Neural progenitor cell (in vitro differentiated cells): ENCODE results near the gene CHRM5. TPM values are rescaled to one million over a fixed set of nuclear protein-coding genes. Genes with fewer than 3 reads are reported as not detected.
"Not testable (repeated sequence)": the region's sequence is repeated elsewhere in the genome, so short reads cannot be mapped to it uniquely, and the experiment has no call there.

Source experiments
- DNase-seq: peaks from one replicate; pipeline ENCODE4 v3.0.0-alpha.2; 2016; ENCODE audit warnings: low spot score
- H2AFZ ChIP-seq: fragments of 200-600 bp; sonication (generic); replicated peaks from 2 replicates; pipeline ENCODE4 v1.6.1; 2016; ENCODE audit warnings: antibody characterized with exemption
- H3F3A ChIP-seq: fragments of 200-600 bp; sonication (generic); 2 replicates; pipeline ENCODE4 v1.6.1; 2016; ENCODE audit warnings: antibody characterized with exemption, low read depth
- H3K27ac ChIP-seq: fragments of 200-600 bp; sonication (generic); 2 replicates; pipeline ENCODE4 v1.5.1; 2016; ENCODE audit warnings: mild to moderate bottlenecking
- H3K27me3 ChIP-seq: fragments of 200-600 bp; sonication (generic); 2 replicates; pipeline ENCODE4 v1.6.1; 2016; ENCODE audit warnings: mild to moderate bottlenecking, moderate library complexity
- H3K36me3 ChIP-seq: fragments of 200-600 bp; sonication (generic); 2 replicates; pipeline ENCODE4 v1.5.1; 2016
- H3K4me1 ChIP-seq: fragments of 200-600 bp; sonication (generic); 2 replicates; pipeline ENCODE4 v1.6.1; 2016; ENCODE audit warnings: mixed run types
- H3K4me2 ChIP-seq: fragments of 200-600 bp; sonication (generic); 2 replicates; pipeline ENCODE4 v1.6.1; 2016
- H3K4me3 ChIP-seq: fragments of 200-600 bp; sonication (generic); 2 replicates; pipeline ENCODE4 v1.5.1; 2016
- H3K79me2 ChIP-seq: fragments of 200-600 bp; sonication (generic); 2 replicates; pipeline ENCODE4 v1.6.1; 2016; ENCODE audit warnings: low read depth
- H3K9ac ChIP-seq: fragments of 200-600 bp; sonication (generic); 2 replicates; pipeline ENCODE4 v1.6.1; 2016
- H3K9me3 ChIP-seq: fragments of 200-600 bp; sonication (generic); 2 replicates; pipeline ENCODE4 v1.5.1; 2016; ENCODE audit warnings: low read depth
- H4K20me1 ChIP-seq: fragments of 200-600 bp; sonication (generic); 2 replicates; pipeline ENCODE4 v1.6.1; 2016; ENCODE audit warnings: low read depth
- H3K27ac Mint-ChIP-seq: 3 replicates; pipeline ENCODE4 v1.8.0; 2021; ENCODE audit warnings: mixed read lengths
- H3K27me3 Mint-ChIP-seq: 2 replicates; pipeline ENCODE4 v1.8.0; 2022; ENCODE audit warnings: low read depth, mild to moderate bottlenecking, inconsistent platforms, moderate library complexity, mixed read lengths; ENCODE audit not compliant: insufficient read depth
- H3K36me3 Mint-ChIP-seq: 3 replicates; pipeline ENCODE4 v1.8.0; 2021; ENCODE audit warnings: mixed read lengths
- H3K4me1 Mint-ChIP-seq: 3 replicates; pipeline ENCODE4 v1.8.0; 2021; ENCODE audit warnings: mixed read lengths
- H3K4me3 Mint-ChIP-seq: 3 replicates; pipeline ENCODE4 v1.8.0; 2021; ENCODE audit warnings: mild to moderate bottlenecking, moderate library complexity, mixed read lengths
- H3K9me3 Mint-ChIP-seq: 3 replicates; pipeline ENCODE4 v1.8.0; 2020; ENCODE audit warnings: mixed read lengths
- EZH2 ChIP-seq: fragments of 200-600 bp; sonication (generic); IDR thresholded peaks from 2 replicates; pipeline ENCODE4 v1.6.1; 2017; ENCODE audit warnings: antibody characterized with exemption, mild to moderate bottlenecking, moderate library complexity
- EZH2phosphoT487 ChIP-seq: fragments of 200-600 bp; sonication (generic); IDR thresholded peaks from 2 replicates; pipeline ENCODE4 v1.6.1; 2017; ENCODE audit warnings: antibody characterized with exemption
- total RNA-seq: library from RNA; depleted of rRNA; stranded (reverse); fragments of >200 nt; gene quantifications from 2 replicates; pipeline ENCODE4 v1.2.3, GENCODE V29; 2015; ENCODE audit warnings: low replicate concordance
- TF ChIP-seq, protein P1 (sequence below): fragments of 200-600 bp; sonication (generic); IDR thresholded peaks from 2 replicates; pipeline ENCODE4 v1.5.1; 2017; ENCODE audit warnings: antibody characterized with exemption, mild to moderate bottlenecking

Gene CHRM5
- total RNA-seq, 1 donor from 2014 or later, result not detected

DNA sequence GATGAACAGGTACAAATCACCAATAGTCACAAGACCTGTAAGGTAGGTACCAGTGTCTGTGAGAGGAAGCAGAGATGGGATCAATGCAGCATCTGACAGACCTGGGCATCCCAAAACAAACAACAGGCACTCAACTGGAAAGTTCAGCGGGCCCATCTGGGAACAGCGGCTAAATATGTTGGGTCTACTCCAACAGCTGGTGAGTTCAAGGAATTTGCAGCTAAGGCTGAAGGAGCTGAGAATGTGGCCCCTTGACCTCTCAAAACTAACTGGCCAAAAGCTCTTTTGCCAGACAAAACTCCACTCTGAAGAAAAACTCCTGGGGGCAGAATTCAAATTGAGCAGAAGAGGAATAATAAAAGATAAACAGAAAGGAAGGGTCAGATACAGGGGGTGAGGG, 46.3 kb downstream of the CHRM5 start:
- H2AFZ ChIP-seq, result no peak overlapping the region
- H3F3A ChIP-seq, result no peaks in the 10 kb centered on the region
- no peaks in the 10 kb centered on the region for H4K20me1 ChIP-seq
- Mint-ChIP-seq H3K27ac (no peak overlapping the region), H3K36me3 (peaks cover 10% of the 10 kb centered on the region), H3K9me3 (peaks cover 13% of the 10 kb centered on the region), H3K27me3 (peaks cover 2% of the 10 kb centered on the region), H3K4me1 (peaks cover 9% of the 10 kb centered on the region), H3K4me3 (no peak overlapping the region)
- H3K4me2 ChIP-seq, result no peak overlapping the region
- H3K4me1 ChIP-seq, result no peaks in the 10 kb centered on the region
- no peaks in the 10 kb centered on the region for H3K79me2 ChIP-seq
- DNase-seq, result no peak
- H3K4me3 ChIP-seq, result no peak overlapping the region
- H3K27ac ChIP-seq, result no peak overlapping the region
- H3K27me3 ChIP-seq, result no peaks in the 10 kb centered on the region
- no peaks in the 10 kb centered on the region for H3K9me3 ChIP-seq
- no peak for TF ChIP-seq EZH2
- TF ChIP-seq EZH2phosphoT487, result no peak
- TF ChIP-seq, protein P1, sequence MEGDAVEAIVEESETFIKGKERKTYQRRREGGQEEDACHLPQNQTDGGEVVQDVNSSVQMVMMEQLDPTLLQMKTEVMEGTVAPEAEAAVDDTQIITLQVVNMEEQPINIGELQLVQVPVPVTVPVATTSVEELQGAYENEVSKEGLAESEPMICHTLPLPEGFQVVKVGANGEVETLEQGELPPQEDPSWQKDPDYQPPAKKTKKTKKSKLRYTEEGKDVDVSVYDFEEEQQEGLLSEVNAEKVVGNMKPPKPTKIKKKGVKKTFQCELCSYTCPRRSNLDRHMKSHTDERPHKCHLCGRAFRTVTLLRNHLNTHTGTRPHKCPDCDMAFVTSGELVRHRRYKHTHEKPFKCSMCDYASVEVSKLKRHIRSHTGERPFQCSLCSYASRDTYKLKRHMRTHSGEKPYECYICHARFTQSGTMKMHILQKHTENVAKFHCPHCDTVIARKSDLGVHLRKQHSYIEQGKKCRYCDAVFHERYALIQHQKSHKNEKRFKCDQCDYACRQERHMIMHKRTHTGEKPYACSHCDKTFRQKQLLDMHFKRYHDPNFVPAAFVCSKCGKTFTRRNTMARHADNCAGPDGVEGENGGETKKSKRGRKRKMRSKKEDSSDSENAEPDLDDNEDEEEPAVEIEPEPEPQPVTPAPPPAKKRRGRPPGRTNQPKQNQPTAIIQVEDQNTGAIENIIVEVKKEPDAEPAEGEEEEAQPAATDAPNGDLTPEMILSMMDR, result no peak
- no peaks in the 10 kb centered on the region for H3K36me3 ChIP-seq
- H3K9ac ChIP-seq, result no peak overlapping the region

DNA sequence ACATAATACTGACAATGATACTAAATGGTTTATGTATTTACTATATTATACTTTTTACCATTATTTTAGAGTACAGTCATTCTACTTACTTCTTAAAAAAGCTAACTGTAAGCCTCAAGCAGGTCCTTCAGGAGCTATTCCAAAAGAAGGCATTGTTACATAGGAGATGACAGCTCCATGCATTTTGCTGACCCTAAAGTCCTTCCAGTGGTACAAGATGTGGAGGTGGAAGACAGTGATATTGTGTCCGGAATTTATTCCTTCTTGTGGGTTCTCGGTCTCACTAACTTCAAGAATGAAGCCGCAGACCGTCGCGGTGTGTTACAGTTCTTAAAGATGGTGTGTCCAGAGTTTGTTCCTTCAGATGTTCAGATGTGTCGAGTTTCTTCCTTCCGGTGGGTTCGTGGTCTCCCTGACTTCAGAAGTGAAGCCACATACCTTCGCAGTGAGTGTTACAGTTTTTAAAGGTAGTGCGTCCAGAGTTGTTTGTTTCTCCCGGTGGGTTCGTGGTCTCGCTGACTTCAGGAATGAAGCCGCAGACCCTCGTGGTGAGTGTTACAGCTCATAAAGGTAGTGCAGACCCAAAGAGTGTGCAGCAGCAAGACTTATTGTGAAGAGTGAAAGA, 49.8 kb downstream of the CHRM5 start:
- H3K27ac Mint-ChIP-seq, result no peak overlapping the region
- Histone ChIP-seq H3F3A (no peaks in the 10 kb centered on the region), H3K4me1 (no peaks in the 10 kb centered on the region), H3K36me3 (no peaks in the 10 kb centered on the region), H4K20me1 (no peaks in the 10 kb centered on the region), H3K27me3 (no peaks in the 10 kb centered on the region), H2AFZ (no peak overlapping the region), H3K79me2 (no peaks in the 10 kb centered on the region), H3K4me3 (no peak overlapping the region), H3K4me2 (no peak overlapping the region), H3K9me3 (no peaks in the 10 kb centered on the region), H3K9ac (no peak overlapping the region), H3K27ac (no peak overlapping the region)
- TF ChIP-seq, protein P1, result no peak
- TF ChIP-seq EZH2 (no peak), EZH2phosphoT487 (no peak)
- H3K27me3 Mint-ChIP-seq, result peaks cover 4% of the 10 kb centered on the region
- no peak for DNase-seq
- peaks cover 13% of the 10 kb centered on the region for H3K9me3 Mint-ChIP-seq
- peaks cover 19% of the 10 kb centered on the region for H3K36me3 Mint-ChIP-seq
- H3K4me3 Mint-ChIP-seq, result no peak overlapping the region
- H3K4me1 Mint-ChIP-seq, result peaks cover 11% of the 10 kb centered on the region

DNA sequence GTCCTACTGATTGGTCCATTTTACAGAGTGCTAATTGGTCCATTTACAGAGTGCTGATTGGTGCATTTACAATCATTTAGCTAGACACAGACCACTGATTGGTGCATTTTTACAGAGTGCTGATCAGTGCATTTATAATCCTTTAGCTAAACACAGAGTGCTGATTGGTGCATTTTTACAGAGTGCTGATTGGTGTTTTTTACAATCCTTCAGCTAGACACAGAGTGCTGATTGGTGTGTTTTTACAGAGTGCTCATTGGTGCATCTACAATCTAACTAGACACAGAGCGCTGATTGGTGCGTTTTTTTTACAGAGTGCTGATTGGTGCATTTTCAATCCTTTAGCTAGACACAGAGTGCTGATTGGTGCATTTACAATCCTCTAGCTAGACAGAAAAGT, 50.4 kb downstream of the CHRM5 start:
- not testable (repeated sequence) for H3K4me3 Mint-ChIP-seq, H3K27ac Mint-ChIP-seq, H3F3A ChIP-seq, H4K20me1 ChIP-seq, H3K9me3 ChIP-seq, H2AFZ ChIP-seq, H3K36me3 ChIP-seq, H3K4me1 ChIP-seq, H3K27me3 ChIP-seq, H3K4me3 ChIP-seq, H3K9ac ChIP-seq, H3K79me2 ChIP-seq, H3K27me3 Mint-ChIP-seq, H3K27ac ChIP-seq, DNase-seq, H3K4me2 ChIP-seq
- Mint-ChIP-seq H3K36me3 (peaks cover 22% of the 10 kb centered on the region), H3K9me3 (peaks cover 13% of the 10 kb centered on the region), H3K4me1 (peaks cover 11% of the 10 kb centered on the region)

DNA sequence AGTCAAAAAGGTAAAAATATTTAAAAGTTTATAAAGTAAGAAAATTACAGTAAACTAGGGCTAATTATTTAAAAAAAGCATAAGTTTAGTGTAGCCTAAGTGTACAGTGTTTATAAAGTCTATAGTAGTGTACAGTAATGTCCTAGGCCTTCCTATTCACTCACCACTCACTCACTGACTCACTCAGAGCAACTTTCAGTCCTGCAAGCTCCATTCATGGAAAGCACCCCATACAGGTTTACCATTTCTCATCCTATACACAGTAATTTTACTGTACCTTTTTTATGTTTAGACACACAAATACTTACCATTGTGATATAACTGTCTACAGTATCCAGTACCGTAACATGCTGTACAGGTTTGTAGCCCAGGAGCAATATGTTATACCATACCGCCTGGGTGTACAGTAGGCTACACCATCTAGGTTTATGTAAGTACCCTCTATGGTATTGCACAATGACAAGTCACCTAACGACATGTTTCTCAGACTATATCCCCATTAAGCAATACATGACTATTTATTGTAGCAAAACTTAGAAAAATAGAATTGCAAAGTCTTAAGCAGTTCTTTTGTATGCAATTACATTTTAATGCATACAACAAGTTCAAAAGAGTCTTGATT, 51.2 kb downstream of the CHRM5 start:
- H3K27me3 ChIP-seq, result no peaks in the 10 kb centered on the region
- no peaks in the 10 kb centered on the region for H3K79me2 ChIP-seq
- no peaks in the 10 kb centered on the region for H3K4me1 ChIP-seq
- Mint-ChIP-seq H3K36me3 (peaks cover 22% of the 10 kb centered on the region), H3K27ac (no peak overlapping the region), H3K4me1 (peaks cover 10% of the 10 kb centered on the region), H3K4me3 (no peak overlapping the region), H3K27me3 (peaks cover 3% of the 10 kb centered on the region), H3K9me3 (peaks cover 13% of the 10 kb centered on the region)
- no peaks in the 10 kb centered on the region for H3K36me3 ChIP-seq
- DNase-seq, result no peak
- H3F3A ChIP-seq, result no peaks in the 10 kb centered on the region
- TF ChIP-seq EZH2, result no peak
- no peak for TF ChIP-seq EZH2phosphoT487
- TF ChIP-seq, protein P1, result no peak
- no peak overlapping the region for H3K4me3 ChIP-seq
- H3K9me3 ChIP-seq, result no peaks in the 10 kb centered on the region
- no peak overlapping the region for H2AFZ ChIP-seq
- no peak overlapping the region for H3K27ac ChIP-seq
- no peaks in the 10 kb centered on the region for H4K20me1 ChIP-seq
- H3K4me2 ChIP-seq, result no peak overlapping the region
- H3K9ac ChIP-seq, result no peak overlapping the region
